ENCODE results near the gene VWA7.
"Not testable (repeated sequence)": the region's sequence is repeated elsewhere in the genome, so short reads cannot be mapped to it uniquely, and the experiment has no call there.

Gene VWA7

GRCh38 chr6:31805939-31806469 lies 28.9 kb upstream of the VWA7 start:
- no peak for DNase-seq (ENCODE audit: low read depth in 2 of 3, low spot score in 1 of 3)

- not testable (repeated sequence) for DNase-seq (ENCODE audit: low read depth in 2 of 3, low spot score in 1 of 3)
These were observed 24.2 kb upstream of the VWA7 start for GRCh38 chr6:31801031-31801927.

- no peak for DNase-seq (ENCODE audit: low read depth in 2 of 3, low spot score in 1 of 3)
These were observed 22.7 kb upstream of the VWA7 start for GRCh38 chr6:31799781-31800180.

GRCh38 chr6:31797588-31797987 lies 20.5 kb upstream of the VWA7 start:
- no peak for DNase-seq (ENCODE audit: low read depth in 2 of 3, low spot score in 1 of 3)

GRCh38 chr6:31796993-31797385 lies 19.9 kb upstream of the VWA7 start:
- no peak for DNase-seq (ENCODE audit: low read depth in 2 of 3, low spot score in 1 of 3)

GRCh38 chr6:31795616-31796298 lies 18.6 kb upstream of the VWA7 start, which contains the start of gene VARS1:
Gene VARS1 (minus strand): TSS chr6:31795752. CDS start chr6:31795217, 535 bp downstream.
- peak; percentile 72 to 81 (median 77) for DNase-seq (ENCODE audit: low read depth in 2 of 3, low spot score in 1 of 3)

- no peak for DNase-seq (ENCODE audit: low read depth in 2 of 3, low spot score in 1 of 3)
These were observed 17.9 kb upstream of the VWA7 start for GRCh38 chr6:31794866-31795615.

GRCh38 chr6:31794294-31794865 lies 17.3 kb upstream of the VWA7 start:
- no peak for DNase-seq (ENCODE audit: low read depth in 2 of 3, low spot score in 1 of 3)

- DNase-seq (ENCODE audit: low read depth in 2 of 3, low spot score in 1 of 3): not testable (repeated sequence)
These were observed 16.8 kb upstream of the VWA7 start for GRCh38 chr6:31793927-31794245.

- no peak for DNase-seq (ENCODE audit: low read depth in 2 of 3, low spot score in 1 of 3)
These were observed 15.6 kb upstream of the VWA7 start for GRCh38 chr6:31792761-31793171.

- no peak for DNase-seq (ENCODE audit: low read depth in 2 of 3, low spot score in 1 of 3)
These were observed 14.9 kb upstream of the VWA7 start for GRCh38 chr6:31792090-31792374.

GRCh38 chr6:31791324-31792089 lies 14.4 kb upstream of the VWA7 start:
- no peak for DNase-seq (ENCODE audit: low read depth in 2 of 3, low spot score in 1 of 3)

GRCh38 chr6:31785475-31785874 lies 8.3 kb upstream of the VWA7 start:
- no peak for DNase-seq (ENCODE audit: low read depth in 2 of 3, low spot score in 1 of 3)

- no peak for DNase-seq (ENCODE audit: low read depth in 2 of 3, low spot score in 1 of 3)
These were observed 7.2 kb upstream of the VWA7 start for GRCh38 chr6:31784098-31784925.

GRCh38 chr6:31782126-31782855 lies 5.2 kb upstream of the VWA7 start:
- DNase-seq (ENCODE audit: low read depth in 2 of 3, low spot score in 1 of 3): no peak

GRCh38 chr6:31781244-31782125 lies 4.4 kb upstream of the VWA7 start:
- no peak for DNase-seq (ENCODE audit: low read depth in 2 of 3, low spot score in 1 of 3)

- DNase-seq (ENCODE audit: low read depth in 2 of 3, low spot score in 1 of 3): no peak
These were observed 3.5 kb upstream of the VWA7 start for GRCh38 chr6:31780507-31781243.
